ENCODE data around the gene DLEC1. TPM values are rescaled to one million over a fixed set of nuclear protein-coding genes. Genes with fewer than 3 reads are reported as not detected.
"Not testable (repeated sequence)": the region's sequence is repeated elsewhere in the genome, so short reads cannot be mapped to it uniquely, and the experiment has no call there.

DLEC1 gene
- total and polyA plus RNA-seq, 5 experiments from 2014 or later: 0.31 to 5.2 (median 0.37) TPM

- peak overlapping the region in 1 of 10 donors; percentile 44 for H3K27ac Mint-ChIP-seq
- POLR2A ChIA-PET: interaction anchor here (0.7 kb wide), 1 partner anchor 1024 kb away, joined by 3 read pairs; no protein-coding TSS in a partner anchor
- ATAC-seq, H3K36me3 Mint-ChIP-seq, H3K4me3 Mint-ChIP-seq, H3K9me3 Mint-ChIP-seq: not testable (repeated sequence)
- H3K4me1 Mint-ChIP-seq: peaks cover 23 to 31% (median 28%) of the 10 kb centered on the region in 4 donors
- DNase-seq: peak in 1 of 10 donors; percentile 11
- H3K27me3 Mint-ChIP-seq: peaks cover 7 to 25% (median 14%) of the 10 kb centered on the region in 5 donors
Measured at GRCh38 chr3:38034335-38034734, 4.7 kb upstream of the DLEC1 start.

GRCh38 chr3:38036286-38036685 is 2.7 kb upstream of the DLEC1 start:
- Mint-ChIP-seq H3K27ac (peak overlapping the region in 6 of 10 donors; percentile 1 to 85 (median 40)), H3K9me3 (peaks cover 0 to 6% (median 0%) of the 10 kb centered on the region in 9 donors), H3K4me3 (no peak overlapping the region), H3K27me3 (peaks cover 7 to 18% (median 8%) of the 10 kb centered on the region in 5 donors), H3K36me3 (peaks cover 0 to 4% (median 0%) of the 10 kb centered on the region in 3 donors), H3K4me1 (peaks cover 26 to 37% (median 33%) of the 10 kb centered on the region in 4 donors)
- DNase-seq (no peak), ATAC-seq (no peak)
- POLR2A ChIA-PET: interaction anchor here (0.8 to 1.0 kb wide), 2 partner anchors 10 to 39 kb away, joined by 3 to 5 read pairs; no protein-coding TSS in a partner anchor

DNA sequence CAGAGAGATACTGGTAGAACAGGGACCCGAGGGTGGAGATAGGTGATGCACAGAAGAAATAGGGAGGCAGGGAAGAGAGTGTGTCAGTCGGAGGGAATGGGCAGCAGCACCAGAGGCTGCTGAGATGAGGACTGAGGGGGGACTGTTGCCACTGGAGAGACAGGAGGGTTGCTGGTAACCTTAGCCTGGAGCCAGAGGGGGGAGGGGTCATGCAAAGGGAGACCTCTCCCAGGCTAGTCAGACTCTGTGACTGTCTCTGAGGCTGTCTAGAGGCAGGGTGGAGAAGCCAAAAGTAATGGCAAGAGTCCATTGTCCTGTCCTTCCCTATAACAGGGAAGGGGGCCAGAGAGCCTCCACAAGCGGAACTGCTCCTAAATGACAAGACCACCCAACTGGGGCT is 2.1 kb upstream of the DLEC1 start:
- peaks cover 0 to 6% (median 0%) of the 10 kb centered on the region in 9 donors for H3K9me3 Mint-ChIP-seq

GRCh38 chr3:38038447-38038911 is 529 bp upstream of the DLEC1 start:
- peaks cover 4 to 6% (median 5%) of the 10 kb centered on the region in 5 donors for H3K27me3 Mint-ChIP-seq
- ATAC-seq: peak; percentile 43 to 52
- H3K36me3 Mint-ChIP-seq: peaks cover 0 to 4% (median 0%) of the 10 kb centered on the region in 3 donors
- H3K4me1 Mint-ChIP-seq: peaks cover 27 to 33% (median 30%) of the 10 kb centered on the region in 4 donors
- peak overlapping the region; percentile 69 to 95 (median 86) for H3K4me3 Mint-ChIP-seq
- POLR2A ChIA-PET: interaction anchor here (1.4 to 2.2 kb wide), 4 partner anchors 10 to 127 kb away, joined by 9 to 12 read pairs (median 11); partner anchors contain the start of genes ACAA1, OXSR1 and PLCD1
- DNase-seq: peak in 2 of 10 donors; percentile 17 to 26
- peaks cover 0 to 6% (median 0%) of the 10 kb centered on the region in 9 donors for H3K9me3 Mint-ChIP-seq
- H3K27ac Mint-ChIP-seq: peak overlapping the region; percentile 86 to 96 (median 94)

More for the DNA sequence above, 2.1 kb upstream of the DLEC1 start:
- POLR2A ChIA-PET: no interaction called here
- Mint-ChIP-seq H3K27ac (peak overlapping the region in 7 of 10 donors; percentile 1 to 86 (median 57)), H3K4me1 (peaks cover 26 to 33% (median 29%) of the 10 kb centered on the region in 4 donors), H3K27me3 (peaks cover 5 to 15% (median 8%) of the 10 kb centered on the region in 5 donors), H3K36me3 (peaks cover 0 to 4% (median 0%) of the 10 kb centered on the region in 3 donors), H3K4me3 (no peak overlapping the region)
- ATAC-seq: no peak
- DNase-seq: no peak

DNA sequence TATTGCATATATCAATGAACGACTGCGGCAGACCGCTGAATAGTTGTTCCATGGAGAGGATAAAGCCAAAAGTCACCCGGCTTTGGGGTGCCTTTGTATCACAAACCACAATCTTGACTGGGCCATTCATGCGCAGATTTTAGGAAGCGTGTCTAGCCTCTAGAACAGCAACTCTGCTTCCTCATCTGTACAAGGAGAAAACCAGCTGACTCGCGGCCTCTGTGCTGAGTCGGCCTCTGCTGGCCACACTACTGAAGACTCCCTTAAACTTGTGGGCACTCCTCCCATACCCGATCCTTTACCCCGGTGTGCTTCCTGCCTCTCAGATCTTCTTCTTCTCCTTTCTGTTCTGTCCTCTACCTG is 872 bp downstream of the DLEC1 start:
- peak overlapping the region; percentile 69 to 95 (median 86) for H3K4me3 Mint-ChIP-seq
- H3K36me3 Mint-ChIP-seq: peaks cover 0 to 2% (median 0%) of the 10 kb centered on the region in 3 donors
- DNase-seq (peak in 8 of 10 donors; percentile 16 to 70 (median 43)), ATAC-seq (peak; percentile 42 to 57)
- H3K4me1 Mint-ChIP-seq: peaks cover 26 to 33% (median 29%) of the 10 kb centered on the region in 4 donors
- POLR2A ChIA-PET: interaction anchor here (1.4 to 2.2 kb wide), 5 partner anchors 11 to 125 kb away, joined by 5 to 12 read pairs (median 10); partner anchors contain the start of genes ACAA1, OXSR1 and PLCD1
- H3K27me3 Mint-ChIP-seq: peaks cover 0 to 1% (median 0%) of the 10 kb centered on the region in 5 donors
- peak overlapping the region; percentile 86 to 96 (median 94) for H3K27ac Mint-ChIP-seq
- peaks cover 0 to 6% (median 0%) of the 10 kb centered on the region in 9 donors for H3K9me3 Mint-ChIP-seq

- POLR2A ChIA-PET: interaction anchor here (1.8 to 2.2 kb wide), 4 partner anchors 12 to 97 kb away, joined by 5 to 12 read pairs (median 10); partner anchors contain the start of genes ACAA1 and PLCD1
Measured at GRCh38 chr3:38040401-38040800, 1.4 kb downstream of the DLEC1 start.

GRCh38 chr3:38043486-38043885 is 4.5 kb downstream of the DLEC1 start:
- H3K4me3 Mint-ChIP-seq: no peak overlapping the region
- H3K27me3 Mint-ChIP-seq: peaks cover 0 to 1% (median 0%) of the 10 kb centered on the region in 5 donors
- POLR2A ChIA-PET: interaction anchor here (1.2 kb wide), 1 partner anchor 21 kb away, joined by 3 read pairs; no protein-coding TSS in a partner anchor
- DNase-seq: no peak
- H3K9me3 Mint-ChIP-seq: peaks cover 0 to 3% (median 0%) of the 10 kb centered on the region in 9 donors
- peaks cover 17 to 21% (median 19%) of the 10 kb centered on the region in 4 donors for H3K4me1 Mint-ChIP-seq
- no peak for ATAC-seq
- peaks cover 0 to 2% (median 1%) of the 10 kb centered on the region in 3 donors for H3K36me3 Mint-ChIP-seq
- H3K27ac Mint-ChIP-seq: no peak overlapping the region

More at GRCh38 chr3:38040401-38040800, 1.4 kb downstream of the DLEC1 start:
- DNase-seq (no peak), ATAC-seq (no peak)
- H3K27ac Mint-ChIP-seq: peak overlapping the region; percentile 86 to 96 (median 94)
- peak overlapping the region; percentile 69 to 95 (median 86) for H3K4me3 Mint-ChIP-seq
- peaks cover 26 to 33% (median 29%) of the 10 kb centered on the region in 4 donors for H3K4me1 Mint-ChIP-seq
- H3K9me3 Mint-ChIP-seq: peaks cover 0 to 6% (median 0%) of the 10 kb centered on the region in 9 donors
- peaks cover 0 to 1% (median 0%) of the 10 kb centered on the region in 5 donors for H3K27me3 Mint-ChIP-seq
- H3K36me3 Mint-ChIP-seq: peaks cover 0 to 2% (median 0%) of the 10 kb centered on the region in 3 donors

DNA sequence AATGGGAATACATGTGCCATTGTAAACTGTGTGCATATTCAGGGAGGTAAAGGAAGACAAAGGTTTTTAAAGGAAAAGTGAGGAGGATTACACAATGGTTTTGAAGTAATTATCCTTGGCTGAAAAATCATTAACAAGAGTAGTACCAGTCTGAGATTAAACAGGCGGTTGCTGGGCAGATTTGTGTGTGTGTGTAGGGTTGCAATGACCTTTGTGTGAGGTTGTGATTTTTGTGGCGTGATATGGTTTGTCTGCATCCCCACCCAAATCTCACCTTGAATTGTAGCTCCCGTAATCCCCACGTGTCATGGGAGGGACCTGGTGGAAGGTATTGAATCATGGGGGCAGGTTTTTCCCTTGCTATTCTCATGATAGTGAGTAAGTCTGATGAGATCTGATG is 7.0 kb downstream of the DLEC1 start:
- peaks cover 0 to 5% (median 4%) of the 10 kb centered on the region in 3 donors for H3K36me3 Mint-ChIP-seq
- DNase-seq (no peak), ATAC-seq (no peak)
- POLR2A ChIA-PET: no interaction called here
- H3K27me3 Mint-ChIP-seq: peaks cover 0 to 1% (median 0%) of the 10 kb centered on the region in 5 donors
- no peaks in the 10 kb centered on the region for H3K9me3 Mint-ChIP-seq
- no peak overlapping the region for H3K27ac Mint-ChIP-seq
- no peak overlapping the region for H3K4me3 Mint-ChIP-seq
- peaks cover 0 to 3% (median 0%) of the 10 kb centered on the region in 4 donors for H3K4me1 Mint-ChIP-seq

GRCh38 chr3:38046821-38047220 is 7.8 kb downstream of the DLEC1 start:
- H3K36me3 Mint-ChIP-seq: peaks cover 0 to 8% (median 5%) of the 10 kb centered on the region in 3 donors
- no peak overlapping the region for H3K4me3 Mint-ChIP-seq
- no peak for DNase-seq
- no peak overlapping the region for H3K27ac Mint-ChIP-seq
- H3K4me1 Mint-ChIP-seq: peaks cover 0 to 3% (median 0%) of the 10 kb centered on the region in 4 donors
- ATAC-seq: no peak
- POLR2A ChIA-PET: no interaction called here
- H3K27me3 Mint-ChIP-seq: peaks cover 0 to 1% (median 0%) of the 10 kb centered on the region in 5 donors
- H3K9me3 Mint-ChIP-seq: peaks cover 0 to 3% (median 0%) of the 10 kb centered on the region in 9 donors

DNA sequence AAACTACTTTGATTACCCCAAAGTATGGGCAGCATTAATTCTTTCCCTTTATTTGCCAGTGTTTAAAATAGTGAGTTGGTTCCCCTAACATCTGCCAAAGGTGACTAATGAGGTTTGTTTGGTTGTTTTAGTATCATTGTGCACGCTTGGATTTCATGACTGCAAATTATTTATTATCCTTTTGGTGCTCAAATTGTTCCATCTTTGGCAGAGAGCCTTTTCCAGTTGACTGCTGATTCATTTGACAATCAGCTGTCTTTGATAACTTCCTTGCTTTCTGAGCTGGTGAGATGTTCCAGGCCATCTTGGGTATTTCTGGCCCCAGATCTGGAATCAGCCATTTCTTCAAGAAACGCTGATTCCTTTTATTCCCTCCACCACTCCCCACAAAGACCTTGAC is 8.9 kb downstream of the DLEC1 start:
- peaks cover 0 to 8% (median 5%) of the 10 kb centered on the region in 3 donors for H3K36me3 Mint-ChIP-seq
- H3K4me3 Mint-ChIP-seq: no peak overlapping the region
- ATAC-seq (no peak), DNase-seq (no peak)
- no peaks in the 10 kb centered on the region for H3K4me1 Mint-ChIP-seq
- H3K9me3 Mint-ChIP-seq: peaks cover 0 to 4% (median 0%) of the 10 kb centered on the region in 9 donors
- H3K27ac Mint-ChIP-seq: no peak overlapping the region
- POLR2A ChIA-PET: no interaction called here
- no peaks in the 10 kb centered on the region for H3K27me3 Mint-ChIP-seq

DNA sequence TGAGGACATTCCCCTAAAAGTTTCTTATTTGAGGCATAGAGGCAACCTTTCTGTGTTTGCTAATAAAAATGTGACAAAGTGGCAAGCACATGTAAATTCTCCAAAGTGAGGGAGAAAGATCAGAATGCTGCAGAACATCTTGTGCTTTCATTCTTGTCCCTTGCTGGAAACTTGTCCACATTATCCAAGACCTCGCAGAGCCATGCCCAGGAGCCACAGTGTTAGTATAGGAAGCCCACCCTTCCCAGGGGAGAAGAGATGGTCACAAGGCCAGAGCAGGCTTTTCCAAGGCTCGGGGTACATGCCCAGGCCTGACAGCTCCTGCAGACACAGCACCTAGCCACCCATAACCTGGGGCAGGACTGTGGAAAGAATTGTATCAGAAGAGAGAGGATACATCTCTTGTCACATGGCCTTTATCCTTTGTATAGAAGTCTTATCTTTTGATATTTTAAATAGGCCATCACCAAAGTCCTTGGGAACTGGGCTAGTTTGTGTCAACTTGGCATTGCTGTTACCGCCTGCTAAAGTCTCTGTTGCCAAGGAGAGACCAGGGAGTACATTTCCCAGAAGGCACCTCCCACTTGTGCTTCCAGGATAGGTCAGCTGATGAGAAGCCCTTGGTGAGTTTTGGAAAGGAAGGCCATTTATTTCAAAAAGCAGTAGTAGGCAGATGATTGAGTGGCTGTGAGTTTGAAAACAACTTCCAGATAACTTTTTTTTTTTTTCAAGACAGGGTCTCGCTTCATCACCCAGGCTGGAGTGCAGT is 10.5 kb downstream of the DLEC1 start:
- no peak for ATAC-seq
- no peak overlapping the region for H3K27ac Mint-ChIP-seq
- peaks cover 0 to 2% (median 0%) of the 10 kb centered on the region in 4 donors for H3K4me1 Mint-ChIP-seq
- peaks cover 0 to 8% (median 5%) of the 10 kb centered on the region in 3 donors for H3K36me3 Mint-ChIP-seq
- no peak for DNase-seq
- H3K9me3 Mint-ChIP-seq: peaks cover 0 to 4% (median 0%) of the 10 kb centered on the region in 9 donors
- POLR2A ChIA-PET: interaction anchor here (0.7 kb wide), 1 partner anchor 77 kb away, joined by 10 read pairs; no protein-coding TSS in a partner anchor
- no peak overlapping the region for H3K4me3 Mint-ChIP-seq
- no peaks in the 10 kb centered on the region for H3K27me3 Mint-ChIP-seq

DNA sequence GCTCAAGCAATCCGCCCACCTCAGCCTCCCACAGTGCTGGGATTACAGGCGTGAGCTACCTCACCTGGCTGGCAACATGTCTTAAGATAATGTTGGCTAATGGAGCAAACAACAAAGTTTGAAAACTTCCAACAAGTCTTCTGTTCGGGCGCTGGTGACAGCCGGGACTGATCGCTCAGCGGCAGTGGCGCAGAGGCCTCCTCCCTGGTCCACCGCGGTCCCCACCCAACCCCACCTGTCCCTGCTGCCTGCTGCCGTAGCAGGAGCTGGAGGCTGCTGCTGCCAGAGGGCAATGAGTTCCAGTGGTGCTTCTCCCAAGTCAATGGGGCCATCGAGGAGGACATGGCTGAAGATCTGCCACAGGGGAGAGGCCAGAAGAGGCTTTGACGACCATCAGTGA is 12.1 kb downstream of the DLEC1 start:
- H3K9me3 Mint-ChIP-seq: peaks cover 0 to 4% (median 0%) of the 10 kb centered on the region in 9 donors
- no peaks in the 10 kb centered on the region for H3K27me3 Mint-ChIP-seq
- ATAC-seq (no peak), DNase-seq (no peak)
- peaks cover 0 to 8% (median 5%) of the 10 kb centered on the region in 3 donors for H3K36me3 Mint-ChIP-seq
- peaks cover 0 to 8% (median under 1%) of the 10 kb centered on the region in 4 donors for H3K4me1 Mint-ChIP-seq
- H3K27ac Mint-ChIP-seq: no peak overlapping the region
- H3K4me3 Mint-ChIP-seq: no peak overlapping the region
- POLR2A ChIA-PET: interaction anchor here (0.7 kb wide), 1 partner anchor 36 kb away, joined by 4 read pairs; no protein-coding TSS in a partner anchor
